CD4-positive, alpha-beta T cell treated with Interferon gamma for 1 hour (primary cell): ENCODE data around the gene FNDC3B.
"Not testable (repeated sequence)": the region's sequence is repeated elsewhere in the genome, so short reads cannot be mapped to it uniquely, and the experiment has no call there.

Experiments used
- DNase-seq: peaks from one replicate; pipeline ENCODE4 v3.0.0-alpha.2; 2020

The FNDC3B gene

GRCh38 chr3:172354931-172355499, 315.6 kb downstream of the FNDC3B start:
- DNase-seq = no peak

GRCh38 chr3:172355836-172356235, 316.5 kb downstream of the FNDC3B start:
- DNase-seq = no peak

- DNase-seq = no peak
Observed at GRCh38 chr3:172356427-172356826, 317.0 kb downstream of the FNDC3B start.

- no peak for DNase-seq
Observed at GRCh38 chr3:172357850-172358754, 318.7 kb downstream of the FNDC3B start.

DNA sequence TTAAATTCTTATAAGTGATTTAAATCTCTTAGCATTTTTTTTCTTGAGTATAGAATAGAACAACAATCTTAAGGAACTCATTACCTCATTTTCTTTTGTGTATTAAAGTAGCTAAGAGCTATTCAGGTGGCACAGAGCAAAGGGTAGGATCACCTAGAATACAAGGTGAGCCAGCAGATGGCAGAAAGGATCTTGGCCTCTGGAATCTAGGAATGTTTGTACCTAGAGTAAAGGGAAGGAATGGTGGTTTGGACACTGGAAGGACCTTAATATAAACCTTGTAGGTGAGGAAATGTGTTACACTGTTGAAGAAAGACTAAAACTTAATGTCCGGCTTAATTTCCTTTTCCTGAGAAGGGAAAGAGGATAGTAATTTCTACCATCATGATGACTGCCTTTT, 319.9 kb downstream of the FNDC3B start:
- DNase-seq = no peak

- DNase-seq = no peak
Observed at GRCh38 chr3:172359996-172360395, 320.6 kb downstream of the FNDC3B start.

GRCh38 chr3:172362583-172362982, 323.2 kb downstream of the FNDC3B start:
- DNase-seq = no peak

- DNase-seq = no peak
Observed at GRCh38 chr3:172364374-172365027, 325.1 kb downstream of the FNDC3B start.

DNA sequence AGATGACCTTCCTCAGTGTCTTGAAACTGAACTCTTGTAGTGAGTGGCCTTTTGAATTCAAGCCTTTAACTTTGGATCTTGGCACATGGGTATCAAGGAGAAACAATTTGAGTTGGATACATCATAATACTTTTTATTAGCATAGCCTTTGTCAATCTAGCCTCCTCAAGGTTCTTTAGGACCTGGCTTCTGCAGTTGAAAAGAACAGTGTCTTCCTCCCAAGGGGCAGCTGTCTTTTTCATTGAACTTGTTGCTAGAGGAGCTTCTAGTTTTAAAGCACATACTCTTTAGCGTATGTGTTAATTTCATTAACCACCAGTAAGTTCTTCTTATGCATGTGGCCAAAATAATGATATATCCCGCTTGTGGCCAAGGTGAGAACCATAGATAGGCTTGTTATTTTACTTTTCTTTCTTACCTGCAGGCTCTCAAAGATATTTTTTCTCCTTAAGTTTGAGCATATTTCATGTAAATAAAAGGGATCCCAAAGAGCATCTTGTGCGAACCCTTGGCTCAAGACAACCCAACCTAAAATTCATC, 325.7 kb downstream of the FNDC3B start:
- no peak for DNase-seq

DNA sequence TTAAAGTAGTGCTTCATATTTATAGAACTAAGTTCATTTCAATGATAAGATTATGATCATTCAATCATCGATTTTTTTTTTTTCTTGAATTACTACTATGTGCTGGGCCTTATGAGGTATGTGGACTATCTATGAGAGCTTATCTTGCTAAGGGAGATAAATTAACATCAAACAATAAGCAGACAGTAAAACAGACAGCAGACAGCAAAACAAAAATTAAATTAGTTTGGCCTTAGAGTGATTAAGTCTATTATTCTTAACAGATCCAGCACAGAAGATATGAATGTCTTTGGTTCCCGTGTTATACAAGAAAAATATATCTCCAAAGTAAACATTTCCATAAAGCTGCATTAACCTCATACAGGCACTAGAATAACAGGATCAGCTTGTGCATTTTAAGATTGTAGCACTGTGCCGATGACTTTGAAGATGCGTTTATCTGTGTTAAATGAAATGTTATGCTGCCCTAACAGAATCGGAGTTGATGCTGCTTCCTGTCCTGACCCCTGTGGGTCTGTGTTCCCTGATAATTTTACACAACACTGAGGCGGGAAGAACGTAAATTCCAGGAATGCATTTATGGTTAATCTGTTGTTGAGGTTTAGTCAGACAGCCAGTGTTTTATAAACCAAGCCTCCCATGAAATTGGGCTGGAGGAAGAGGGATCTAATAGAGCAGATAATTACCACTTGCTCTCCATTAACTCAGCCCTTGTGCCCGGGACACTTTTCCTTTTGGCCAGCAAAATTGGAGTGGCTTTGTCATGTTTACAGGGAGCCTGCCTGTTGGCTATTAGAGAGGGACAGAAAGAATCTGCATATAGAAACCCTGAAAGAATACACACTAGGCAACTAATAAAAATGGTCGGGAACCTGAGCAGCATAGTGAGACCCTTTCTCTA, 328.1 kb downstream of the FNDC3B start:
- no peak for DNase-seq

DNA sequence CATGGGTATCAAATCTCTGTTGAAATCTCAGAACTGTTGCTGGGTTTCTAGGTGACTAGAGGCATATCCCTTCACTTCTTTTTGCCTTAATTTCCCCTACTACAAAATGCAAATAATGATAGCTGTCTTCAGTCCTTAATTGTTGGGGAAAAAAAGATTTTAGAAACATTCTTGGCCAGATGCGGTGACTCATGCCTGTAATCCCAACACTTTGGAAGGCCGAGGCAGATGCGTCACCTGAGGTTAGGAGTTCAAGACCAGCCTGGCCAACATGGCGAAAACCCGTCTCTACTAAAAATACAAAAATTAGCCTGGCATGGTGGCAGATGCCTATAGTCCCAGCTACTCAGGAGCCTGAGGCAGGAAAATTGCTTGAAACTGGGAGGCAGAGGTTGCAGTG, 329.2 kb downstream of the FNDC3B start:
- DNase-seq = not testable (repeated sequence)

DNA sequence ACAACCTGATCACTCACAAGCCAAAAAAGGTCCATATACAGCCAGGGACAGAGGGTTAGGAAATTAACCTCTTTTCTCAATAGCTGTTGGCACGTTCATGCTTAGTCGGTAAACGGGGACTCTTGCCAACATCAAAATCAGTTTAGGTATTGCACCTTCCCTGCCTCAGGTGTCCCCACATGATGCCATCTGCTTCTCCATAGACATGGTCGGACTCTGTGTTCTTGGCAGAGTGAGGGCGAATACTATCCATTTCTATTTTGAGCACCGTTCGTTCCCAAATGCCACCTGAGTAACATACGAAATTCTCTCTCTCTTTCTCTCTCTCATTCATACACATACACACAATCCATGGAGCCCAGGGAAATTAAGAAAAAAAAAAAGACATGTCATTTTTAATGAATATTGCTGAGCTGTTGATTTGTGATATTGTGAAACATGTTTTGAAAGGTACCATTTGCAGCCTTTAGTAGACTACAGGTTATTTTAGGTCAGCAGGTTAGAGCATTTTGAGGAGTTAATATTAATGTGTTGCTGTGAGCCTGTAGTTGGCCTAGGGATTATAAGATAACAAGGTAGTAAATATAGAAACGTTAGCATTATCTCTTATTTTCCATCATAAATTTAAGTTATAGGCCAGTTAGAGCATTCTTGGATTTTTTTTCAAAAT, 330.3 kb downstream of the FNDC3B start:
- no peak for DNase-seq

- no peak for DNase-seq
Observed at GRCh38 chr3:172370419-172370818, 331.0 kb downstream of the FNDC3B start.

- DNase-seq = no peak
Observed at GRCh38 chr3:172371544-172371943, 332.2 kb downstream of the FNDC3B start.

DNA sequence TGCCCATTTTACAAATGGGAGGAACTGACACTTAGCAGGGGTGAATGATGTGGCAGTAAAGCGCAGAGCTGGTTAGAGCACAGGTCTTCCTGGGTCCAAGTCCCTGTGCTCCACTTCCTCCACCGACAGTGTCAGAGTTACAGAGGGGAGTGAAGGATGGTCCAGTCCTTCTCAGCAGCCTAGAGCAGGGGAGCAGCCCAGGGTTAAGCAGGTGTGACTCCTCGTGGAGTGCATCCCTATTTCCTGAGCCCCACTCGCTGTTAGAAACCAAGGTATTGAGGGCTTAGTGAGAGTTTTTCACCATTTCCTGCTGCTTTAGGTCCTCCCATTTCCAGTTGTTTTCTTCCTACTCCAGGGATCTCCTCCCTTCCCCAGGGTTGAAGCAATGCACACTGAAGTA, 333.5 kb downstream of the FNDC3B start:
- no peak for DNase-seq

GRCh38 chr3:172373912-172374311, 334.5 kb downstream of the FNDC3B start:
- DNase-seq = no peak

DNA sequence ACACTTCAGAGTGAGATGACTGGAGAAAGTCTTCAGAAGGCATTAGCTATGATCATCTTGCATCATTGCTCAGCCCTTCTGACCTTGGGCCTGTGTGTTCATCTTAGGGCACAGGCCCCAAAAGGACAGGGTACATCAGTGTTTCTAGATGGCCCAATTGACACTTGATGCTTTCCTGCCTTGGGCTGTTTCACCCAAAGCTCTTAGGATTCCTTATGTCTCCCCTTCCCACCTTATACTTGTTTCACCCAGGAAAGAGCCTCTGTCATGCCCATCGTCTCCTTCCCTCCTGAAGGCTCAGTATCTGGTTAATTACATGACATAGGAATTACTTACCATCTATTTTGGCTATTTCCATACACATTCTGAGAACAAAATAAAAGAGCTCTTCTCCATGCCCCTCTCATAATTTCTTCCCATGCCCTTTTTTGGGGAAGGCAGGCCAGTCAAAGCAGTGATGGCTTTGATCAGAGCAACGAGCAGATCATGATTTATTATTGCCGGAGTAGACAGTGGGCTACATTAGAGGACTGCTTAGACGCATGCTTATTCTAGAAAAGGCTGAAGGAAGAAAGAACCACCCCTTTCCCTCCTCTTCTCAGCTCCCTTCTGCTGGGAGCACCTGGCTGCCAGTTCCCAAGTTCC, 335.9 kb downstream of the FNDC3B start:
- DNase-seq = no peak

DNA sequence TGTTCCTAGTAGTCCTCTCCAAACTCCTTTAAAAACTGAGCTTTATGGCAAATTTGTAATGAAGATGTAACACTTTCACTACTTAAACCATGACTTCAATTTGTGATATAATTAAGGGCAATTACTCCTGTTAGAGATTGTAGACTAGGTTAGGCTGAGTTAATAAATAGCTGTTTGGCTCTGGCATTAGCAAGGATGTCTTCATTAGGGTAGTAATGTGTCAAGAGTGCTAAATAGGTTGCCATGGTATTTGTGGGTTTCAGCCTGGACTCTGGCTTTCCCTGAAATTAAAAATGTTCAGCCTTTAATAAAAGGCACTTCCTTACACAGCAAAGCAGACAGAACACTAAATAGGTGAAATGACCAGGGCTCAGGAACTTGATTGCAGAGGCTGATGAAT, 337.0 kb downstream of the FNDC3B start:
- DNase-seq = no peak

DNA sequence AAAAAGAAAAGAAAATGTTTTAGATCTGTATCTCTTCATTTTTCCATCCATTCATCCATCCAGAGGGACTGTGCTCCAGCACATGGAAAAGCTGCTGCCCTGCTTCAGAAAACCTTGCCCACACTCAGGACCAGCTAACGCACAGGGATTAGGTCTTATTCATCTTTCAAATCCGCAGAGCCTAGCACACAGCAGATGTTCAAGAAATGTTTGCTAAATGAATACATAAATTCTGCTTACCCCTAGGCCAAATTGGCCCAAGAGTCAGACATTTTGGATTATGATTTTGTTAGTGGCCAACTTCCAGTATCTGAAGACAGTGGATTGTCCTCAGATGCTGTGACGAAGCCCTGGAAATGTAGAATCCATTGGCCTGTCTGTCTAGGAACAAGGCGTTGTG, 337.5 kb downstream of the FNDC3B start:
- DNase-seq = no peak

DNA sequence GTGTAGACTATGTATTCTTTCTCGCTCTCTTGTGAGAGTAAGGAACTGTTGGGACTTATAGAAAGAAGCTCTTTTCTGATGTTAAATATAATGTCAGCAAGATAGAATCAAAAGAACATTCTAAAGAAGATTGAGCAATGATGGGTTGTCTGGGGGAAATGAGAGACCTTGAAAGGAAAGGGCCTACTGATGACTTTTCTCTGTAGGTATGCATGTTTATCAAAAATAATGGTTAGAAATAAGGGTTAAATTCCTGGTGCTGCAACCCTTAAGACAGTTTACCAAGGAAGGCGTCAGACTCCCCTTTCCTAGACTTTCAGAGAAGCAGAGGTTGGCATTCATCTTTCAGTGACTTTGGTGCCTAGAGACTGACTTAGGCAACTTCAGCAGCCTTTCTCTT, 339.1 kb downstream of the FNDC3B start:
- no peak for DNase-seq

GRCh38 chr3:172379372-172379771, 340.0 kb downstream of the FNDC3B start:
- no peak for DNase-seq

DNA sequence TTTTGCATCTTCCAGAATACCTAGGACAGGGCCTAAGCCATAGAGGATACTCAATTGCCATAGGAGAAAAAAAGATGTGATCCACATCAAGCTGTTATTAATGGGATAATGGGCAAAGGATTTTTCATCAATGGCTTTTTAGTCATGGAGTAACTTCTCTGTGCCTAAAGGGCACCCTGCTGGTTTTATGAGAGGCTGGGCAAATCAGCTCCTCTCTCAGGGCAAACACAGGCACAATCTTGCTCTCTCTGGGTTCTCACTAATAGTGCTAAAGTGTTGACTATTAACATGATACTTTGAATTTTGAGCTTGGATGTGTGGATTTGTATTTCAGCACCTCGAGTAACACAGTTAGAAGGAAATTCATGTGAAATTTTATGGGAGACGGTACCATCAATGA, 341.3 kb downstream of the FNDC3B start:
- no peak for DNase-seq
